ENCODE data around the gene TRPV5.

Gene TRPV5

GRCh38 chr7:142940966-142941535 is 7.5 kb upstream of the TRPV5 start:
- no peak for DNase-seq (ENCODE audit: low read depth)

GRCh38 chr7:142939226-142939910 is 5.8 kb upstream of the TRPV5 start, which contains the start of gene LLCFC1:
TSS of gene LLCFC1 (plus strand) at chr7:142939484. CDS start at chr7:142939622, 138 bp downstream.
- no peak for DNase-seq (ENCODE audit: low read depth)

GRCh38 chr7:142938611-142939010 is 5.1 kb upstream of the TRPV5 start:
- no peak for DNase-seq (ENCODE audit: low read depth)

GRCh38 chr7:142935941-142936565 is 2.5 kb upstream of the TRPV5 start:
- DNase-seq (ENCODE audit: low read depth), result no peak

GRCh38 chr7:142934056-142934455 is 510 bp upstream of the TRPV5 start:
- DNase-seq (ENCODE audit: low read depth), result no peak

GRCh38 chr7:142933092-142933475 is 462 bp downstream of the TRPV5 start:
- DNase-seq (ENCODE audit: low read depth), result no peak

GRCh38 chr7:142932386-142933091 is 1.0 kb downstream of the TRPV5 start:
- no peak for DNase-seq (ENCODE audit: low read depth)

- no peak for DNase-seq (ENCODE audit: low read depth)
These were observed 3.3 kb downstream of the TRPV5 start for GRCh38 chr7:142930126-142930730.

- DNase-seq (ENCODE audit: low read depth), result no peak
These were observed 5.6 kb downstream of the TRPV5 start for GRCh38 chr7:142927949-142928348.

- DNase-seq (ENCODE audit: low read depth), result no peak
These were observed 6.3 kb downstream of the TRPV5 start for GRCh38 chr7:142927085-142927745.

- no peak for DNase-seq (ENCODE audit: low read depth)
These were observed 8.1 kb downstream of the TRPV5 start for GRCh38 chr7:142925413-142925812.

- DNase-seq (ENCODE audit: low read depth), result no peak
These were observed 10.2 kb downstream of the TRPV5 start for GRCh38 chr7:142923391-142923790.

- DNase-seq (ENCODE audit: low read depth), result no peak
These were observed 13.9 kb downstream of the TRPV5 start for GRCh38 chr7:142919656-142920055.

GRCh38 chr7:142918901-142919300 is 14.6 kb downstream of the TRPV5 start:
- DNase-seq (ENCODE audit: low read depth), result no peak

- no peak for DNase-seq (ENCODE audit: low read depth)
These were observed 16.1 kb downstream of the TRPV5 start for GRCh38 chr7:142917447-142917846.

GRCh38 chr7:142916508-142916907 is 17.0 kb downstream of the TRPV5 start:
- DNase-seq (ENCODE audit: low read depth), result no peak

- no peak for DNase-seq (ENCODE audit: low read depth)
These were observed 18.2 kb downstream of the TRPV5 start for GRCh38 chr7:142915315-142915714.

GRCh38 chr7:142914121-142914520 is 19.4 kb downstream of the TRPV5 start:
- no peak for DNase-seq (ENCODE audit: low read depth)

GRCh38 chr7:142913566-142913965 is 20.0 kb downstream of the TRPV5 start:
- DNase-seq (ENCODE audit: low read depth), result no peak

GRCh38 chr7:142913051-142913450 is 20.5 kb downstream of the TRPV5 start:
- peak; percentile 1 for DNase-seq (ENCODE audit: low read depth)

GRCh38 chr7:142910481-142910880 is 23.1 kb downstream of the TRPV5 start:
- no peak for DNase-seq (ENCODE audit: low read depth)

GRCh38 chr7:142910031-142910433 is 23.5 kb downstream of the TRPV5 start:
- DNase-seq (ENCODE audit: low read depth), result peak; percentile 1
